ENCODE measurements around the gene TPP2. TPM values are rescaled to one million over a fixed set of nuclear protein-coding genes. Genes with fewer than 3 reads are reported as not detected.

Gene TPP2
- total RNA-seq, 1 donor from 2014 or later: 37.6 TPM

GRCh38 chr13:102558029-102558428 lies 38.8 kb upstream of the TPP2 start:
- no peak for DNase-seq (ENCODE audit: low read depth)
- H3K27me3 ChIP-seq (ENCODE audit: insufficient read depth, low read length): no peaks in the 10 kb centered on the region
- no peak overlapping the region for H3K27ac ChIP-seq (ENCODE audit: low read depth, low read length)
- no peak overlapping the region for H3K4me3 ChIP-seq (ENCODE audit: insufficient read depth, low read depth, low read length)
- no peak overlapping the region for H3K4me2 ChIP-seq (ENCODE audit: low read length)
- FAIRE-seq: no peak
- no peak for TF ChIP-seq EZH2 (IDR thresholded peaks at IDR 0.05; ENCODE audit: insufficient read depth, low read length)
- TF ChIP-seq, protein P1, sequence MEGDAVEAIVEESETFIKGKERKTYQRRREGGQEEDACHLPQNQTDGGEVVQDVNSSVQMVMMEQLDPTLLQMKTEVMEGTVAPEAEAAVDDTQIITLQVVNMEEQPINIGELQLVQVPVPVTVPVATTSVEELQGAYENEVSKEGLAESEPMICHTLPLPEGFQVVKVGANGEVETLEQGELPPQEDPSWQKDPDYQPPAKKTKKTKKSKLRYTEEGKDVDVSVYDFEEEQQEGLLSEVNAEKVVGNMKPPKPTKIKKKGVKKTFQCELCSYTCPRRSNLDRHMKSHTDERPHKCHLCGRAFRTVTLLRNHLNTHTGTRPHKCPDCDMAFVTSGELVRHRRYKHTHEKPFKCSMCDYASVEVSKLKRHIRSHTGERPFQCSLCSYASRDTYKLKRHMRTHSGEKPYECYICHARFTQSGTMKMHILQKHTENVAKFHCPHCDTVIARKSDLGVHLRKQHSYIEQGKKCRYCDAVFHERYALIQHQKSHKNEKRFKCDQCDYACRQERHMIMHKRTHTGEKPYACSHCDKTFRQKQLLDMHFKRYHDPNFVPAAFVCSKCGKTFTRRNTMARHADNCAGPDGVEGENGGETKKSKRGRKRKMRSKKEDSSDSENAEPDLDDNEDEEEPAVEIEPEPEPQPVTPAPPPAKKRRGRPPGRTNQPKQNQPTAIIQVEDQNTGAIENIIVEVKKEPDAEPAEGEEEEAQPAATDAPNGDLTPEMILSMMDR (IDR thresholded peaks at IDR 0.05; ENCODE audit: insufficient read depth, low read depth, low read length): no peak
- H3K36me3 ChIP-seq (ENCODE audit: insufficient read depth, low read length): no peaks in the 10 kb centered on the region
- no peaks in the 10 kb centered on the region for H3K79me2 ChIP-seq (ENCODE audit: insufficient read depth, low read length)
- no peaks in the 10 kb centered on the region for H3K9me3 ChIP-seq (ENCODE audit: insufficient read depth, low read depth, low read length)
- no peaks in the 10 kb centered on the region for H3K27me3 Mint-ChIP-seq (ENCODE audit: low read depth, unreplicated experiment)
- no peak overlapping the region for H3K9ac ChIP-seq (ENCODE audit: low read length)
- H3K36me3 Mint-ChIP-seq (ENCODE audit: low read depth, unreplicated experiment): no peaks in the 10 kb centered on the region
- H3K4me1 ChIP-seq (ENCODE audit: insufficient read depth, low read length): no peaks in the 10 kb centered on the region
- no peaks in the 10 kb centered on the region for H4K20me1 ChIP-seq (ENCODE audit: insufficient read depth, low read length)
- H3K4me1 Mint-ChIP-seq (ENCODE audit: low read depth, unreplicated experiment): peaks cover 3% of the 10 kb centered on the region
- H3K27ac Mint-ChIP-seq (ENCODE audit: unreplicated experiment): no peak overlapping the region
- H3K9me3 Mint-ChIP-seq (ENCODE audit: unreplicated experiment): no peaks in the 10 kb centered on the region
- no peak overlapping the region for H3K4me3 Mint-ChIP-seq (ENCODE audit: unreplicated experiment)
- H2AFZ ChIP-seq (ENCODE audit: low read depth, low read length): no peak overlapping the region

DNA sequence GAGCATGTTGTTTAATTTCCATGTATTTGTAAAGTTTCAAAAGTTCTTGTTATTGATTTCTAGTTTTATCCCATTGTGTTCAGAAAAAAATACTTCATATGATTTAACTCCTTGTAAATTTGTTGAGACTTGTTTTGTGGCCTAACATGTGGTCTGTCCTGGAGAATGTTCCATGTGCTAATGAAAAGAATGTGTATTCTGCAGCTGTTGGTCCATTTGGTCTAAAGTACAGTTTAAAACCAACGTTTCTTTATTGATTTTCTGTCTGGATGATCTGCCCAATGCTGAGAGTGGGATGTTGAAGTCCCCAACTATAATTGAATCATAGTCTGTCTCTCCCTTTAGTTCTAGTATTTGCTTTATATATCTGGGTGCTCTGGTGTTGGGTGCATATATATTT lies 34.9 kb upstream of the TPP2 start:
- peaks cover 3% of the 10 kb centered on the region for H3K4me1 Mint-ChIP-seq (ENCODE audit: low read depth, unreplicated experiment)
- no peaks in the 10 kb centered on the region for H3K27me3 ChIP-seq (ENCODE audit: insufficient read depth, low read length)
- H3K9ac ChIP-seq (ENCODE audit: low read length): no peak overlapping the region
- H3K27ac Mint-ChIP-seq (ENCODE audit: unreplicated experiment): no peak overlapping the region
- no peaks in the 10 kb centered on the region for H3K36me3 ChIP-seq (ENCODE audit: insufficient read depth, low read length)
- no peaks in the 10 kb centered on the region for H4K20me1 ChIP-seq (ENCODE audit: insufficient read depth, low read length)
- no peak overlapping the region for H3K4me3 ChIP-seq (ENCODE audit: insufficient read depth, low read depth, low read length)
- no peak for FAIRE-seq
- H3K4me2 ChIP-seq (ENCODE audit: low read length): no peak overlapping the region
- no peak overlapping the region for H2AFZ ChIP-seq (ENCODE audit: low read depth, low read length)
- H3K9me3 ChIP-seq (ENCODE audit: insufficient read depth, low read depth, low read length): no peaks in the 10 kb centered on the region
- no peak for DNase-seq (ENCODE audit: low read depth)
- no peaks in the 10 kb centered on the region for H3K4me1 ChIP-seq (ENCODE audit: insufficient read depth, low read length)
- H3K79me2 ChIP-seq (ENCODE audit: insufficient read depth, low read length): no peaks in the 10 kb centered on the region
- no peaks in the 10 kb centered on the region for H3K36me3 Mint-ChIP-seq (ENCODE audit: low read depth, unreplicated experiment)
- H3K27ac ChIP-seq (ENCODE audit: low read depth, low read length): no peak overlapping the region
- H3K9me3 Mint-ChIP-seq (ENCODE audit: unreplicated experiment): no peaks in the 10 kb centered on the region
- TF ChIP-seq, protein P1 (IDR thresholded peaks at IDR 0.05; ENCODE audit: insufficient read depth, low read depth, low read length): no peak
- no peak for TF ChIP-seq EZH2 (IDR thresholded peaks at IDR 0.05; ENCODE audit: insufficient read depth, low read length)
- H3K4me3 Mint-ChIP-seq (ENCODE audit: unreplicated experiment): no peak overlapping the region
- H3K27me3 Mint-ChIP-seq (ENCODE audit: low read depth, unreplicated experiment): no peaks in the 10 kb centered on the region

DNA sequence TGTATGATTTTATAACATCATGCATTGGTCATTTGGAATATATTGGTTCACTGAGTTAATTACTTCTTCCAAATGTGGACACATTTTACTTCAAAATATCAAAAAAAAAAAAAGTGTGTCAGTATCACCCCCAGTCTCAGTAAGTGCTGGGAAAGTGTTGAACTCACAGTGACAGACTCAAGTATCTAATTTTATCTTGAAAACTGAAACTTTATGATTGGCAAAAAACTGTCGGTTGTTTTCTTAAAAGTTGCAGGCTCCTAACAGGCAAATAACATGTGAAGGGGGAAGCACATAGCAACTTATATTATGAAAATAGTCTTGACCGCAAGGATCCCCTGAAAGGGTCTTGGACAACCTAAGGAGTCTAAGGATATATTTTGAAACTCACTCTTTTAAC lies 33.5 kb upstream of the TPP2 start:
- Histone ChIP-seq H3K4me2 (ENCODE audit: low read length) (no peak overlapping the region), H2AFZ (ENCODE audit: low read depth, low read length) (no peak overlapping the region), H3K79me2 (ENCODE audit: insufficient read depth, low read length) (no peaks in the 10 kb centered on the region), H4K20me1 (ENCODE audit: insufficient read depth, low read length) (no peaks in the 10 kb centered on the region), H3K4me3 (ENCODE audit: insufficient read depth, low read depth, low read length) (no peak overlapping the region), H3K9ac (ENCODE audit: low read length) (no peak overlapping the region), H3K9me3 (ENCODE audit: insufficient read depth, low read depth, low read length) (no peaks in the 10 kb centered on the region), H3K27ac (ENCODE audit: low read depth, low read length) (no peak overlapping the region), H3K4me1 (ENCODE audit: insufficient read depth, low read length) (no peaks in the 10 kb centered on the region), H3K36me3 (ENCODE audit: insufficient read depth, low read length) (no peaks in the 10 kb centered on the region), H3K27me3 (ENCODE audit: insufficient read depth, low read length) (peaks cover 3% of the 10 kb centered on the region)
- Mint-ChIP-seq H3K27me3 (ENCODE audit: low read depth, unreplicated experiment) (no peaks in the 10 kb centered on the region), H3K4me3 (ENCODE audit: unreplicated experiment) (no peak overlapping the region), H3K9me3 (ENCODE audit: unreplicated experiment) (no peaks in the 10 kb centered on the region), H3K27ac (ENCODE audit: unreplicated experiment) (no peak overlapping the region), H3K4me1 (ENCODE audit: low read depth, unreplicated experiment) (peaks cover 3% of the 10 kb centered on the region), H3K36me3 (ENCODE audit: low read depth, unreplicated experiment) (no peaks in the 10 kb centered on the region)
- no peak for FAIRE-seq
- no peak for DNase-seq (ENCODE audit: low read depth)
- TF ChIP-seq EZH2 (IDR thresholded peaks at IDR 0.05; ENCODE audit: insufficient read depth, low read length): no peak
- TF ChIP-seq, protein P1 (IDR thresholded peaks at IDR 0.05; ENCODE audit: insufficient read depth, low read depth, low read length): no peak

Measured in astrocyte (in vitro differentiated cells and primary cell).